ENCODE measurements around the gene SMG9.

- no peak for TF ChIP-seq EZH2phosphoT487 (IDR thresholded peaks at IDR 0.05; ENCODE audit: borderline replicate concordance, low read length)
- no peak for TF ChIP-seq CTCF (IDR thresholded peaks at IDR 0.05; ENCODE audit: low read depth, low read length, poor library complexity, severe bottlenecking)
Observed at GRCh38 chr19:43775299-43775890, 20.6 kb upstream of the SMG9 start.
